Panc1 (cell line): Measurements from ENCODE around the gene DCUN1D1. TPM values are rescaled to one million over a fixed set of nuclear protein-coding genes. Genes with fewer than 3 reads are reported as not detected.

ENCODE experiments used
- ATAC-seq: fragments of 200-7000 bp; cut with Tn5 transposase; 2 replicates; pipeline ENCODE4 v1.9.1; 2020; ENCODE audit warnings: mild to moderate bottlenecking, moderate library complexity
- BruUV-seq: library from RNA; stranded (reverse); fragments of 400-500 nt; replicated peaks from 2 replicates; lab custom pipeline; 2021; lab: Mats Ljungman, UMichigan
- CTCF ChIA-PET: fragments of 300-600 bp; sonication (Branson Sonifier 250); formaldehyde crosslinking; loops from one replicate; lab custom pipeline; 2022; ENCODE audit warnings: antibody characterized with exemption; lab: Charles Lee
- POLR2A ChIA-PET: fragments of 300-600 bp; sonication (Branson Sonifier 250); formaldehyde crosslinking; loops from one replicate; lab custom pipeline; 2022; ENCODE audit warnings: antibody characterized with exemption; lab: Charles Lee
- DNase-seq: peaks from one replicate; pipeline ENCODE4 v3.0.0-alpha.2; 2010; ENCODE audit warnings: low read depth, low spot score
- H3K27ac ChIP-seq: 2 replicates; pipeline ENCODE4 v1.5.1; 2011; ENCODE audit warnings: mild to moderate bottlenecking, low read length, inconsistent platforms
- H3K27me3 ChIP-seq: fragments of 200-500 bp; sonication (Bioruptor generic); 2 replicates; pipeline ENCODE4 v1.6.0; 2014; ENCODE audit warnings: low read length, inconsistent platforms; ENCODE audit not compliant: control insufficient read depth, insufficient read depth
- H3K36me3 ChIP-seq: fragments of 200-500 bp; sonication (Bioruptor generic); 2 replicates; pipeline ENCODE4 v1.5.1; 2014; ENCODE audit warnings: inconsistent platforms, mild to moderate bottlenecking, low read length, moderate library complexity; ENCODE audit not compliant: control insufficient read depth, insufficient read depth
- H3K4me1 ChIP-seq: 2 replicates; pipeline ENCODE4 v1.5.1; 2011; ENCODE audit warnings: inconsistent platforms, mild to moderate bottlenecking, low read length, moderate library complexity; ENCODE audit not compliant: control insufficient read depth, insufficient read depth
- H3K4me3 ChIP-seq, 2 experiments: 2 replicates each; pipeline ENCODE4 v1.5.1; 2011 to 2012; ENCODE audit warnings: low read depth in 2 of 2, low read length in 2 of 2, mild to moderate bottlenecking in 2 of 2, inconsistent platforms in 1 of 2, moderate library complexity in 1 of 2
- H3K9me3 ChIP-seq: fragments of 200-500 bp; sonication (Bioruptor generic); 2 replicates; pipeline ENCODE4 v1.5.1; 2014; ENCODE audit warnings: low read depth, mild to moderate bottlenecking, inconsistent platforms, low read length, moderate library complexity; ENCODE audit not compliant: control insufficient read depth, insufficient read depth
- CTCF ChIP-seq: fragments of 450-650 bp; IDR thresholded peaks from 2 replicates; pipeline ENCODE4 v1.5.1; 2017; ENCODE audit warnings: mild to moderate bottlenecking
- POLR2AphosphoS5 ChIP-seq: IDR thresholded peaks from 2 replicates; pipeline ENCODE4 v1.6.1; 2012; ENCODE audit warnings: mild to moderate bottlenecking, low read depth, low read length, moderate library complexity
- REST ChIP-seq, 2 experiments: IDR thresholded peaks; 2 replicates each; pipeline ENCODE4 v1.6.1; 2011 to 2012; ENCODE audit warnings: low read depth in 2 of 2, control low read depth in 1 of 2, low read length in 1 of 2, mild to moderate bottlenecking in 1 of 2, moderate library complexity in 1 of 2; ENCODE audit not compliant: insufficient read depth in 1 of 2
- SIN3A ChIP-seq: IDR thresholded peaks from 2 replicates; pipeline ENCODE4 v1.6.1; 2012; ENCODE audit warnings: low read depth, mild to moderate bottlenecking, low read length, moderate library complexity, borderline replicate concordance; ENCODE audit not compliant: insufficient read depth
- TCF7L2 ChIP-seq: IDR thresholded peaks from 2 replicates; pipeline ENCODE4 v1.6.1; 2011; ENCODE audit warnings: mild to moderate bottlenecking, low read depth, low read length, inconsistent platforms
- in situ Hi-C: cut with HindIII; loops from 2 replicates; pipeline ENCODE4 v1.10.0; 2016; ENCODE audit warnings: low sequenced_read_pairs, low pct_unique_long_range_greater_than_20kb
- intact Hi-C: fragments of 100-400 bp; cut with micrococcal nuclease; formaldehyde crosslinking; loops from one replicate; pipeline ENCODE4 v1.10.0; 2022; ENCODE audit not compliant: unreplicated experiment
- total RNA-seq: library from RNA; stranded (reverse); gene quantifications from one replicate; pipeline ENCODE4 v1.2.1, GENCODE V29; 2021; ENCODE audit not compliant: unreplicated experiment

The DCUN1D1 gene
- total RNA-seq, 1 experiment from 2014 or later: 68.1 TPM

DNA sequence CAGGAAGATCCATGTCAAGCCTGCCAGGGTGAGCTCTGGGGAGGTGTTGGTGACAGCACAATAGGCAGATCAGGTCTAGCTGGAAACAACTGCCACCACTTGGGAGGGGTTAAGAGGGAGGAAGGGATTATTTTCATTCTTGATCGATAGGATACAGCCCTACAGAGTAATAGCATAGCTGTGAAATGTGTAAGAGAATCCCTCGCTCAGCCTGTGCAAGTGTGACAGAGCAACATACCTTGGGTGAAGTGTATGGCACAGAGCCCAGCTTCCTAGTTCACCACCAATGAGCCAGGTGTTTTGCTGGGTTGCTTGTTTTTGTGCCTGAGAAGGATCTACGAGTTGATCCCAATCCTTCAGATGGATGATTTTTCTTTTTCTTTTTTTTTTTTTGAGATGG is 9.2 kb upstream of the DCUN1D1 start:
- CTCF ChIA-PET: no interaction called here
- H3K27ac ChIP-seq: no peak overlapping the region
- no peak for DNase-seq
- POLR2A ChIA-PET: no interaction called here
- in situ Hi-C loops (no loop called here), intact Hi-C loops (no loop called here)
- TF ChIP-seq TCF7L2: no peak
- TF ChIP-seq SIN3A: no peak
- TF ChIP-seq CTCF: no peak
- no peak for TF ChIP-seq POLR2AphosphoS5
- TF ChIP-seq REST (IDR thresholded peaks at IDR 0.05; ENCODE audit: insufficient read depth in 1 of 2, low read depth in 2 of 2, low read length in 1 of 2): no peak
- no peak overlapping the region for H3K4me3 ChIP-seq
- no peaks in the 10 kb centered on the region for H3K36me3 ChIP-seq
- no peaks in the 10 kb centered on the region for H3K27me3 ChIP-seq
- no peaks in the 10 kb centered on the region for H3K9me3 ChIP-seq
- BruUV-seq: no TSS peak
- peak; percentile 49 for ATAC-seq
- H3K4me1 ChIP-seq: no peaks in the 10 kb centered on the region

- ChIA-PET POLR2A (no interaction called here), CTCF (no interaction called here)
- no peak overlapping the region for H3K27ac ChIP-seq
- no peak for ATAC-seq
- in situ Hi-C loops (no loop called here), intact Hi-C loops (no loop called here)
- no peaks in the 10 kb centered on the region for H3K27me3 ChIP-seq
- TF ChIP-seq TCF7L2 (no peak), POLR2AphosphoS5 (no peak)
- H3K9me3 ChIP-seq: no peaks in the 10 kb centered on the region
- peaks cover 2% of the 10 kb centered on the region; the same call in 1 of the 2 replicates for H3K4me1 ChIP-seq
- BruUV-seq: no TSS peak
- no peaks in the 10 kb centered on the region for H3K36me3 ChIP-seq
- no peak overlapping the region for H3K4me3 ChIP-seq
- DNase-seq: no peak
Observed at GRCh38 chr3:182986021-182986420, 5.7 kb upstream of the DCUN1D1 start.

GRCh38 chr3:182983876-182984275 is 3.5 kb upstream of the DCUN1D1 start:
- no peak for ATAC-seq
- Histone ChIP-seq H3K36me3 (no peaks in the 10 kb centered on the region), H3K4me3 (no peak overlapping the region), H3K27ac (no peak overlapping the region), H3K9me3 (no peaks in the 10 kb centered on the region), H3K27me3 (no peaks in the 10 kb centered on the region), H3K4me1 (peaks cover 8% of the 10 kb centered on the region)
- in situ Hi-C loops: no loop called here
- POLR2A ChIA-PET: no interaction called here
- BruUV-seq: no TSS peak
- DNase-seq: no peak
- intact Hi-C loops: no loop called here
- CTCF ChIA-PET: no interaction called here
- TF ChIP-seq SIN3A (no peak), CTCF (no peak), REST (IDR thresholded peaks at IDR 0.05; ENCODE audit: insufficient read depth in 1 of 2, low read depth in 2 of 2, low read length in 1 of 2) (no peak), POLR2AphosphoS5 (no peak)
